ENCODE results near the gene FGF2. TPM values are rescaled to one million over a fixed set of nuclear protein-coding genes. Genes with fewer than 3 reads are reported as not detected.

Gene FGF2
- total RNA-seq, 1 experiment from 2014 or later, result 115 TPM

DNA sequence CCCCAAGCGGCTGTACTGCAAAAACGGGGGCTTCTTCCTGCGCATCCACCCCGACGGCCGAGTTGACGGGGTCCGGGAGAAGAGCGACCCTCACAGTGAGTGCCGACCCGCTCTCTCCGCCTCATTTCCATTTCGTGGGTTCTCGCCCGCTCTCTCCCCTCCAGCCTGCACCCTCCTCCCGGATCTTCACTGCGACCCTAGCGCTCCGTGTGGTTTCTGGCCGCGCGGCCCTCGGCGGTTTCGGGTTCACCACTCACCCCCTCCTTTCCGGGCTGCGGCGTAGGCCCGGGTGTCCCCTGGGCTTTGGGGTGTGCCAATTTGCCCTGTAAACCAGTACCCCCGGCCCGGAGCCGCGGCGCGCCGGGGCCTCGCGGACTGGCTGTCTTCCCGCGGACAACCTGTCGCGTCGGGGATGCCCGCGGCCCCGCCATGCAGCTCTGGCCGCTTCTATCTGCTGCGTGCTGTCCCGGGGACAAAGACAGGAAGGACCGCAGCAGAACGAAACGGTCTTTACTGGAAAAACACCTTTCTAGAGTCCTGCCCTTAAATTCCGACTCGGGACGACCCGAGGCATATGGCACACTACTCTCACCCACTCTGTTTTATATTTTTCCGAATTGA is 737 bp downstream of the FGF2 start (continued):
- TF ChIP-seq, protein P1, sequence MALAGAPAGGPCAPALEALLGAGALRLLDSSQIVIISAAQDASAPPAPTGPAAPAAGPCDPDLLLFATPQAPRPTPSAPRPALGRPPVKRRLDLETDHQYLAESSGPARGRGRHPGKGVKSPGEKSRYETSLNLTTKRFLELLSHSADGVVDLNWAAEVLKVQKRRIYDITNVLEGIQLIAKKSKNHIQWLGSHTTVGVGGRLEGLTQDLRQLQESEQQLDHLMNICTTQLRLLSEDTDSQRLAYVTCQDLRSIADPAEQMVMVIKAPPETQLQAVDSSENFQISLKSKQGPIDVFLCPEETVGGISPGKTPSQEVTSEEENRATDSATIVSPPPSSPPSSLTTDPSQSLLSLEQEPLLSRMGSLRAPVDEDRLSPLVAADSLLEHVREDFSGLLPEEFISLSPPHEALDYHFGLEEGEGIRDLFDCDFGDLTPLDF (CRISPR knock-in tag; IDR thresholded peaks at IDR 0.05), result no peak
- TF ChIP-seq AFF4 (CRISPR knock-in tag; IDR thresholded peaks at IDR 0.05; ENCODE audit: borderline replicate concordance), result no peak
- no peak for TF ChIP-seq IRF2 (CRISPR knock-in tag; IDR thresholded peaks at IDR 0.05; ENCODE audit: borderline replicate concordance, low read depth)
- no peak for TF ChIP-seq ZNF416 (CRISPR knock-in tag; IDR thresholded peaks at IDR 0.05)
- no peak for TF ChIP-seq TP53 (CRISPR knock-in tag; IDR thresholded peaks at IDR 0.05)
- TF ChIP-seq KAT7 (CRISPR knock-in tag; IDR thresholded peaks at IDR 0.05; ENCODE audit: borderline replicate concordance), result no peak; the same call in 1 of the 2 replicates
- TF ChIP-seq NFE2L1 (CRISPR knock-in tag; IDR thresholded peaks at IDR 0.05), result no peak
- no peak for TF ChIP-seq HMGA2 (CRISPR knock-in tag; IDR thresholded peaks at IDR 0.05)
- TF ChIP-seq SMAD4 (CRISPR knock-in tag; IDR thresholded peaks at IDR 0.05), result no peak
- no peak for TF ChIP-seq CREM (CRISPR knock-in tag; IDR thresholded peaks at IDR 0.05)
- TF ChIP-seq, protein P2, sequence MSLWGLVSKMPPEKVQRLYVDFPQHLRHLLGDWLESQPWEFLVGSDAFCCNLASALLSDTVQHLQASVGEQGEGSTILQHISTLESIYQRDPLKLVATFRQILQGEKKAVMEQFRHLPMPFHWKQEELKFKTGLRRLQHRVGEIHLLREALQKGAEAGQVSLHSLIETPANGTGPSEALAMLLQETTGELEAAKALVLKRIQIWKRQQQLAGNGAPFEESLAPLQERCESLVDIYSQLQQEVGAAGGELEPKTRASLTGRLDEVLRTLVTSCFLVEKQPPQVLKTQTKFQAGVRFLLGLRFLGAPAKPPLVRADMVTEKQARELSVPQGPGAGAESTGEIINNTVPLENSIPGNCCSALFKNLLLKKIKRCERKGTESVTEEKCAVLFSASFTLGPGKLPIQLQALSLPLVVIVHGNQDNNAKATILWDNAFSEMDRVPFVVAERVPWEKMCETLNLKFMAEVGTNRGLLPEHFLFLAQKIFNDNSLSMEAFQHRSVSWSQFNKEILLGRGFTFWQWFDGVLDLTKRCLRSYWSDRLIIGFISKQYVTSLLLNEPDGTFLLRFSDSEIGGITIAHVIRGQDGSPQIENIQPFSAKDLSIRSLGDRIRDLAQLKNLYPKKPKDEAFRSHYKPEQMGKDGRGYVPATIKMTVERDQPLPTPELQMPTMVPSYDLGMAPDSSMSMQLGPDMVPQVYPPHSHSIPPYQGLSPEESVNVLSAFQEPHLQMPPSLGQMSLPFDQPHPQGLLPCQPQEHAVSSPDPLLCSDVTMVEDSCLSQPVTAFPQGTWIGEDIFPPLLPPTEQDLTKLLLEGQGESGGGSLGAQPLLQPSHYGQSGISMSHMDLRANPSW (CRISPR knock-in tag; conservative IDR thresholded peaks at IDR 0.05; ENCODE audit: low read depth), result no peak
- TF ChIP-seq GRHL2 (CRISPR knock-in tag; IDR thresholded peaks at IDR 0.05; ENCODE audit: insufficient replicate concordance, severe bottlenecking), result no peak
- TF ChIP-seq, protein P3, sequence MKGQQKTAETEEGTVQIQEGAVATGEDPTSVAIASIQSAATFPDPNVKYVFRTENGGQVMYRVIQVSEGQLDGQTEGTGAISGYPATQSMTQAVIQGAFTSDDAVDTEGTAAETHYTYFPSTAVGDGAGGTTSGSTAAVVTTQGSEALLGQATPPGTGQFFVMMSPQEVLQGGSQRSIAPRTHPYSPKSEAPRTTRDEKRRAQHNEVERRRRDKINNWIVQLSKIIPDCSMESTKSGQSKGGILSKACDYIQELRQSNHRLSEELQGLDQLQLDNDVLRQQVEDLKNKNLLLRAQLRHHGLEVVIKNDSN (CRISPR knock-in tag; IDR thresholded peaks at IDR 0.05), result no peak
- TF ChIP-seq, protein P4, sequence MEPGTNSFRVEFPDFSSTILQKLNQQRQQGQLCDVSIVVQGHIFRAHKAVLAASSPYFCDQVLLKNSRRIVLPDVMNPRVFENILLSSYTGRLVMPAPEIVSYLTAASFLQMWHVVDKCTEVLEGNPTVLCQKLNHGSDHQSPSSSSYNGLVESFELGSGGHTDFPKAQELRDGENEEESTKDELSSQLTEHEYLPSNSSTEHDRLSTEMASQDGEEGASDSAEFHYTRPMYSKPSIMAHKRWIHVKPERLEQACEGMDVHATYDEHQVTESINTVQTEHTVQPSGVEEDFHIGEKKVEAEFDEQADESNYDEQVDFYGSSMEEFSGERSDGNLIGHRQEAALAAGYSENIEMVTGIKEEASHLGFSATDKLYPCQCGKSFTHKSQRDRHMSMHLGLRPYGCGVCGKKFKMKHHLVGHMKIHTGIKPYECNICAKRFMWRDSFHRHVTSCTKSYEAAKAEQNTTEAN (CRISPR knock-in tag; IDR thresholded peaks at IDR 0.05), result no peak
- TF ChIP-seq E2F4 (CRISPR knock-in tag; IDR thresholded peaks at IDR 0.05; ENCODE audit: borderline replicate concordance, low read depth), result no peak
- TF ChIP-seq GABPB1 (CRISPR knock-in tag; IDR thresholded peaks at IDR 0.05), result no peak
- TF ChIP-seq SP1 (CRISPR knock-in tag; conservative IDR thresholded peaks at IDR 0.05), result no peak
- no peak for TF ChIP-seq ETV6 (CRISPR knock-in tag; IDR thresholded peaks at IDR 0.05)
- no peak for TF ChIP-seq USF2 (CRISPR knock-in tag; IDR thresholded peaks at IDR 0.05)
- no peak for TF ChIP-seq ZNF317 (CRISPR knock-in tag; IDR thresholded peaks at IDR 0.05; ENCODE audit: borderline replicate concordance, low read depth)
- TF ChIP-seq NR3C1 (CRISPR knock-in tag; conservative IDR thresholded peaks at IDR 0.05; ENCODE audit: low read depth), result no peak
- TF ChIP-seq, protein P5, sequence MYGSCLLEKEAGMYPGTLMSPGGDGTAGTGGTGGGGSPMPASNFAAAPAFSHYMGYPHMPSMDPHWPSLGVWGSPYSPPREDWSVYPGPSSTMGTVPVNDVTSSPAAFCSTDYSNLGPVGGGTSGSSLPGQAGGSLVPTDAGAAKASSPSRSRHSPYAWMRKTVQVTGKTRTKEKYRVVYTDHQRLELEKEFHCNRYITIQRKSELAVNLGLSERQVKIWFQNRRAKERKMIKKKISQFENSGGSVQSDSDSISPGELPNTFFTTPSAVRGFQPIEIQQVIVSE (CRISPR knock-in tag; IDR thresholded peaks at IDR 0.05; ENCODE audit: borderline replicate concordance), result no peak
- no peak for TF ChIP-seq NR2C2 (CRISPR knock-in tag; IDR thresholded peaks at IDR 0.05)
- no peak for TF ChIP-seq MLX (CRISPR knock-in tag; IDR thresholded peaks at IDR 0.05)
- TF ChIP-seq PRRX2 (CRISPR knock-in tag; IDR thresholded peaks at IDR 0.05), result no peak
- TF ChIP-seq ZNF263 (CRISPR knock-in tag; IDR thresholded peaks at IDR 0.05; ENCODE audit: low read depth), result no peak
- no peak for TF ChIP-seq GTF2I (CRISPR knock-in tag; conservative IDR thresholded peaks at IDR 0.05)
